Endodermal cell (in vitro differentiated cells): ENCODE measurements around the gene NFKB1. TPM values are rescaled to one million over a fixed set of nuclear protein-coding genes. Genes with fewer than 3 reads are reported as not detected.

Experiments
- DNase-seq: peaks from one replicate; pipeline ENCODE4 v3.0.0-alpha.2; 2017
- H3K27ac ChIP-seq: 2 replicates; pipeline ENCODE4 v1.5.1; 2013; ENCODE audit warnings: mild to moderate bottlenecking, low read depth, low read length, moderate library complexity
- H3K27me3 ChIP-seq: 2 replicates; pipeline ENCODE4 v1.6.1; 2013; ENCODE audit warnings: mild to moderate bottlenecking, low read length, moderate library complexity; ENCODE audit not compliant: insufficient read depth, control insufficient read depth, poor library complexity, severe bottlenecking
- H3K36me3 ChIP-seq: 2 replicates; pipeline ENCODE4 v1.7.0; 2013; ENCODE audit warnings: mild to moderate bottlenecking, low read length, moderate library complexity; ENCODE audit not compliant: control insufficient read depth, insufficient read depth
- H3K4me1 ChIP-seq: one replicate; pipeline ENCODE4 v1.7.0; 2013; ENCODE audit warnings: low read length; ENCODE audit not compliant: control insufficient read depth, insufficient read depth
- H3K4me3 ChIP-seq: 2 replicates; pipeline ENCODE4 v1.5.1; 2013; ENCODE audit warnings: mild to moderate bottlenecking, low read length, moderate library complexity
- H3K9ac ChIP-seq: 2 replicates; pipeline ENCODE4 v1.6.1; 2013; ENCODE audit warnings: mild to moderate bottlenecking, low read length, moderate library complexity; ENCODE audit not compliant: poor library complexity, severe bottlenecking; ENCODE audit errors: extremely low read depth
- H3K9me3 ChIP-seq: 2 replicates; pipeline ENCODE4 v1.6.1; 2013; ENCODE audit warnings: mild to moderate bottlenecking, low read length, moderate library complexity; ENCODE audit not compliant: control insufficient read depth
- H3K27ac Mint-ChIP-seq: 2 replicates; pipeline ENCODE4 v1.8.0; 2020; ENCODE audit warnings: mixed read lengths
- H3K27me3 Mint-ChIP-seq: 2 replicates; pipeline ENCODE4 v1.8.0; 2021; ENCODE audit warnings: mild to moderate bottlenecking, mixed read lengths; ENCODE audit not compliant: insufficient read depth
- H3K36me3 Mint-ChIP-seq: 2 replicates; pipeline ENCODE4 v1.8.0; 2020; ENCODE audit warnings: low read depth, mixed read lengths
- H3K4me1 Mint-ChIP-seq: 2 replicates; pipeline ENCODE4 v1.8.0; 2020; ENCODE audit warnings: mixed read lengths
- H3K4me3 Mint-ChIP-seq: 2 replicates; pipeline ENCODE4 v1.8.0; 2020; ENCODE audit warnings: mild to moderate bottlenecking, moderate library complexity, mixed read lengths
- H3K9me3 Mint-ChIP-seq: 2 replicates; pipeline ENCODE4 v1.8.0; 2020; ENCODE audit warnings: mild to moderate bottlenecking, mixed read lengths
- CTCF ChIP-seq: fragments of 200-600 bp; sonication (generic); conservative IDR thresholded peaks from 2 replicates; pipeline ENCODE4 v1.5.0; 2021; ENCODE audit warnings: antibody characterized with exemption, mild to moderate bottlenecking
- WGBS, 2 experiments: methylation state at CpG; one replicate each; pipeline versions ENCODE4 v1.1.5 to v1.1.7; 2013; ENCODE audit warnings: missing lambda C conversion rate in 2 of 2, mixed read lengths in 1 of 2; ENCODE audit not compliant: insufficient coverage in 1 of 2, insufficient read length in 1 of 2; 5-methylcytosine and 5-hydroxymethylcytosine counted together
- total RNA-seq, 2 donors: library from RNA; stranded (reverse); fragmentation: NEBNext Ultra II Directional in 1 of 2; extraction: Animal tissue kit (Norgen Biotek cat#: 25700) in 1 of 2; gene quantifications; 2 replicates in 1 of 2; 3 replicates in 1 of 2; pipeline ENCODE4 v1.2.1, GENCODE V29; 2021

Gene NFKB1
- total RNA-seq, 2 donors from 2014 or later: 4.4 to 5.6 TPM

- 89 to 100% methylated on average over 6 to 7 of the region's 7 CpGs for WGBS, 2 experiments
- Histone ChIP-seq H3K4me3 (no peak overlapping the region), H3K9ac (no peak overlapping the region), H3K4me1 (no peaks in the 10 kb centered on the region), H3K27ac (no peak overlapping the region), H3K36me3 (peaks cover 20% of the 10 kb centered on the region), H3K27me3 (no peaks in the 10 kb centered on the region), H3K9me3 (no peaks in the 10 kb centered on the region)
- TF ChIP-seq CTCF: no peak
- DNase-seq: no peak
- no peaks in the 10 kb centered on the region for H3K27me3 Mint-ChIP-seq
- H3K36me3 Mint-ChIP-seq: peaks cover 11% of the 10 kb centered on the region
- no peak overlapping the region for H3K4me3 Mint-ChIP-seq
- H3K27ac Mint-ChIP-seq: no peak overlapping the region
- no peaks in the 10 kb centered on the region for H3K4me1 Mint-ChIP-seq
- no peaks in the 10 kb centered on the region for H3K9me3 Mint-ChIP-seq
Measured at GRCh38 chr4:102631616-102632015, 130.5 kb downstream of the NFKB1 start.

GRCh38 chr4:102632241-102633065, 131.3 kb downstream of the NFKB1 start:
- Histone ChIP-seq H3K36me3 (peaks cover 20% of the 10 kb centered on the region), H3K4me3 (no peak overlapping the region), H3K9ac (no peak overlapping the region), H3K4me1 (no peaks in the 10 kb centered on the region), H3K9me3 (no peaks in the 10 kb centered on the region), H3K27me3 (no peaks in the 10 kb centered on the region), H3K27ac (no peak overlapping the region)
- H3K4me3 Mint-ChIP-seq: no peak overlapping the region
- 79 to 83% methylated on average over 5 to 6 of the region's 6 CpGs for WGBS, 2 experiments
- no peak overlapping the region for H3K27ac Mint-ChIP-seq
- no peaks in the 10 kb centered on the region for H3K4me1 Mint-ChIP-seq
- no peaks in the 10 kb centered on the region for H3K27me3 Mint-ChIP-seq
- H3K36me3 Mint-ChIP-seq: peaks cover 13% of the 10 kb centered on the region
- no peaks in the 10 kb centered on the region for H3K9me3 Mint-ChIP-seq
- TF ChIP-seq CTCF: no peak
- no peak for DNase-seq

GRCh38 chr4:102633100-102633499, 131.9 kb downstream of the NFKB1 start:
- no peak overlapping the region for H3K27ac ChIP-seq
- no peaks in the 10 kb centered on the region for H3K9me3 ChIP-seq
- no peak overlapping the region for H3K4me3 ChIP-seq
- Mint-ChIP-seq H3K4me1 (no peaks in the 10 kb centered on the region), H3K9me3 (no peaks in the 10 kb centered on the region), H3K27ac (no peak overlapping the region), H3K4me3 (no peak overlapping the region), H3K27me3 (no peaks in the 10 kb centered on the region), H3K36me3 (peaks cover 20% of the 10 kb centered on the region)
- TF ChIP-seq CTCF: no peak
- no peak for DNase-seq
- no peak overlapping the region for H3K9ac ChIP-seq
- H3K36me3 ChIP-seq: peaks cover 20% of the 10 kb centered on the region
- WGBS, 2 experiments: 78 to 85% methylated on average over 6 of the region's 6 CpGs
- H3K27me3 ChIP-seq: no peaks in the 10 kb centered on the region
- no peaks in the 10 kb centered on the region for H3K4me1 ChIP-seq
